Measurements from ENCODE around the gene ZNF80. TPM values are rescaled to one million over a fixed set of nuclear protein-coding genes. Genes with fewer than 3 reads are reported as not detected.

The ZNF80 gene
- total and polyA plus RNA-seq, 2 donors (not counting 3 experiments of a cell fraction or from before 2014, with no cell fraction given): not detected

- Histone ChIP-seq H3K27me3 (ENCODE audit: control insufficient read depth in 2 of 2, insufficient read depth in 2 of 2, low read length in 2 of 2) (no peaks in the 10 kb centered on the region), H4K20me1 (replicated peaks; ENCODE audit: control insufficient read depth, extremely low read depth, insufficient read depth, low read length) (no peaks in the 10 kb centered on the region), H3K9me1 (replicated peaks; ENCODE audit: control insufficient read depth, extremely low read depth, insufficient read depth, low read length) (no peaks in the 10 kb centered on the region), H3K9ac (replicated peaks; ENCODE audit: extremely low read depth, insufficient read depth, low read length) (no peak overlapping the region), H3K4me3 (replicated peaks in 1 of 3; ENCODE audit: insufficient read depth in 1 of 3, low read depth in 1 of 3, low read length in 3 of 3) (no peak overlapping the region), H3K27ac (ENCODE audit: insufficient read depth, low read depth, low read length) (no peak overlapping the region), H3K9me3 (replicated peaks; ENCODE audit: control insufficient read depth, insufficient read depth, low read length) (peaks cover 2% of the 10 kb centered on the region), H3K36me3 (ENCODE audit: control insufficient read depth in 2 of 2, extremely low read depth in 1 of 2, insufficient read depth in 2 of 2, low read length in 2 of 2) (no peaks in the 10 kb centered on the region), H3K4me2 (ENCODE audit: insufficient read depth, low read length) (no peak overlapping the region), H3K79me2 (ENCODE audit: control insufficient read depth, insufficient read depth, low read length) (no peaks in the 10 kb centered on the region), H3K4me1 (ENCODE audit: control insufficient read depth, extremely low read depth, insufficient read depth, low read length) (peaks cover 29% of the 10 kb centered on the region), H2AFZ (ENCODE audit: low read depth, low read length) (no peak overlapping the region)
- BruUV-seq (replicated peaks): no TSS peak
- dilution Hi-C loops (cut with MboI; ENCODE audit: extremely low pct_ligation_motif_present, low sequenced_read_pairs): no loop called here
- CTCF ChIA-PET: interaction anchor here (1.6 to 2.0 kb wide), 2 partner anchors 66 to 68 kb away, joined by 8 read pairs; no protein-coding TSS in a partner anchor
- DNase-seq (ENCODE audit: low read depth, low spot score) (no peak), FAIRE-seq (no peak)
- POLR2A ChIA-PET: no interaction called here
- intact Hi-C loops (cut with micrococcal nuclease): loop anchor here (5.0 kb wide), 1 partner anchor 91 kb away; no protein-coding TSS in a partner anchor
- TF ChIP-seq FOS (IDR thresholded peaks at IDR 0.05; ENCODE audit: borderline replicate concordance, insufficient read depth, low read length): no peak
- no peak for TF ChIP-seq EZH2 (IDR thresholded peaks at IDR 0.05; ENCODE audit: borderline replicate concordance, low read depth, low read length, severe bottlenecking)
These were observed 16.1 kb downstream of the ZNF80 start for GRCh38 chr3:114221165-114221880.

GRCh38 chr3:114219741-114220140, 17.6 kb downstream of the ZNF80 start:
- Histone ChIP-seq H3K4me3 (replicated peaks in 1 of 3; ENCODE audit: insufficient read depth in 1 of 3, low read depth in 1 of 3, low read length in 3 of 3) (no peak overlapping the region), H3K9me3 (replicated peaks; ENCODE audit: control insufficient read depth, insufficient read depth, low read length) (peaks cover under 1% of the 10 kb centered on the region), H3K27ac (ENCODE audit: insufficient read depth, low read depth, low read length) (no peak overlapping the region), H3K79me2 (ENCODE audit: control insufficient read depth, insufficient read depth, low read length) (no peaks in the 10 kb centered on the region), H3K27me3 (ENCODE audit: control insufficient read depth in 2 of 2, insufficient read depth in 2 of 2, low read length in 2 of 2) (no peaks in the 10 kb centered on the region), H2AFZ (ENCODE audit: low read depth, low read length) (no peak overlapping the region), H3K4me1 (ENCODE audit: control insufficient read depth, extremely low read depth, insufficient read depth, low read length) (peaks cover 36% of the 10 kb centered on the region), H3K36me3 (ENCODE audit: control insufficient read depth in 2 of 2, extremely low read depth in 1 of 2, insufficient read depth in 2 of 2, low read length in 2 of 2) (no peaks in the 10 kb centered on the region), H3K4me2 (ENCODE audit: insufficient read depth, low read length) (no peak overlapping the region), H3K9me1 (replicated peaks; ENCODE audit: control insufficient read depth, extremely low read depth, insufficient read depth, low read length) (no peaks in the 10 kb centered on the region), H4K20me1 (replicated peaks; ENCODE audit: control insufficient read depth, extremely low read depth, insufficient read depth, low read length) (no peaks in the 10 kb centered on the region), H3K9ac (replicated peaks; ENCODE audit: extremely low read depth, insufficient read depth, low read length) (no peak overlapping the region)
- no peak for FAIRE-seq
- ChIA-PET POLR2A (no interaction called here), CTCF (no interaction called here)
- no peak for DNase-seq (ENCODE audit: low read depth, low spot score)
- TF ChIP-seq POLR2AphosphoS5 (IDR thresholded peaks at IDR 0.05; ENCODE audit: insufficient read depth, low read depth, low read length) (no peak), MAX (IDR thresholded peaks at IDR 0.05; ENCODE audit: insufficient read depth, insufficient read length) (no peak), POLR2A (IDR thresholded peaks at IDR 0.05; ENCODE audit: low read depth, low read length) (no peak), FOS (IDR thresholded peaks at IDR 0.05; ENCODE audit: borderline replicate concordance, insufficient read depth, low read length) (no peak), CTCF (IDR thresholded peaks at IDR 0.05; ENCODE audit: extremely low read depth in 1 of 2, insufficient read depth in 1 of 2, low read depth in 1 of 2, low read length in 2 of 2) (no peak)
- dilution Hi-C loops (cut with MboI; ENCODE audit: extremely low pct_ligation_motif_present, low sequenced_read_pairs): no loop called here
- intact Hi-C loops (cut with micrococcal nuclease): loop anchor here (5.0 to 10.0 kb wide), 2 partner anchors 93 to 1435 kb away; no protein-coding TSS in a partner anchor
- BruUV-seq (replicated peaks): no TSS peak

Data from endothelial cell of umbilical vein (primary cell).